Adrenal gland (tissue), 12 donors: ENCODE data around the gene UBAC1. TPM values are rescaled to one million over a fixed set of nuclear protein-coding genes. Genes with fewer than 3 reads are reported as not detected.
A peak's percentile ranks its signal among the peaks of the same experiment; 100 is the strongest.

Experiments used
- DNase-seq, 7 donors: peaks; one replicate each; pipeline ENCODE4 v3.0.0-alpha.2; 2019 to 2020
- H3K27ac ChIP-seq, 5 donors: fragments of 200-600 bp; sonication (generic) in 4 of 5; 1 replicate in 3 of 5; 2 replicates in 2 of 5; pipeline versions ENCODE4 v1.5.1 to v1.8.0; 2016 to 2020; ENCODE audit warnings: mild to moderate bottlenecking in 1 of 5
- H3K27me3 ChIP-seq: fragments of 200-600 bp; 2 replicates; pipeline ENCODE4 v1.8.0; 2021
- H3K36me3 ChIP-seq, 2 donors: fragments of 200-600 bp; replicated peaks in 1 of 2; 1 replicate in 1 of 2; 2 replicates in 1 of 2; pipeline versions ENCODE4 v1.5.1 to v1.8.0; 2018 to 2022
- H3K4me1 ChIP-seq, 2 donors: fragments of 200-600 bp; replicated peaks in 1 of 2; 1 replicate in 1 of 2; 2 replicates in 1 of 2; pipeline versions ENCODE4 v1.5.1 to v1.8.0; 2018 to 2021
- H3K4me3 ChIP-seq, 4 donors: fragments of 200-600 bp; sonication (generic) in 3 of 4; one replicate each; pipeline ENCODE4 v1.5.1; 2016 to 2018
- H3K9me3 ChIP-seq, 3 donors: fragments of 200-600 bp; sonication (generic) in 1 of 3; replicated peaks in 1 of 3; 1 replicate in 2 of 3; 2 replicates in 1 of 3; pipeline versions ENCODE4 v1.5.1 to v1.8.0; 2016 to 2021
- POLR2A ChIP-seq, 2 donors: fragments of 450-650 bp; IDR thresholded peaks; one replicate each; pipeline ENCODE4 v1.6.1; 2017; ENCODE audit warnings: antibody characterized with exemption in 2 of 2, mild to moderate bottlenecking in 2 of 2, moderate library complexity in 1 of 2
- WGBS, 4 donors: extraction: QIAGEN DNeasy Blood & Tissue Kit in 2 of 4; methylation state at CpG; one replicate each; pipeline versions ENCODE4 v1.1.5 to v1.1.7; 2013 to 2017; 5-methylcytosine and 5-hydroxymethylcytosine counted together
- intact Hi-C, 2 donors: fragments of 100-400 bp; cut with DNase I; formaldehyde crosslinking; loops; one replicate each; pipeline versions ENCODE4 v1.14.1 to v1.15.0; 2022 to 2023
- polyA plus RNA-seq, 3 donors: library from polyadenylated mRNA; stranded (reverse); fragments of 200-250 nt in 2 of 3; fragments of 350-450 nt in 1 of 3; fragmentation: Illumina TruSeq in 1 of 3; extraction: RNeasy Lipid Tissue Mini Kit (QIAGEN cat#74804) in 1 of 3; gene quantifications; one replicate each; pipeline ENCODE4 v1.2.3, GENCODE V29; 2013 to 2014
- total RNA-seq, 9 donors: library from RNA; depleted of rRNA in 4 of 9; stranded (reverse); fragments of >200 nt in 4 of 9; fragments of 120-200 nt in 1 of 9; fragmentation: NEBNext Ultra II Directional in 1 of 9; extraction: Animal tissue kit (Norgen Biotek cat#: 25700) in 1 of 9; gene quantifications; one replicate each; pipeline versions ENCODE4 v1.1.0 to v1.2.4, GENCODE V29; 2013 to 2023
- TF ChIP-seq, protein P1 (sequence below), 6 experiments: fragments of 450-650 bp in 4 of 6; fragments of 200-600 bp in 2 of 6; sonication (generic) in 1 of 6; IDR thresholded peaks; 1 replicate in 5 of 6; 2 replicates in 1 of 6; pipeline versions ENCODE4 v1.5.1 to v1.8.0; 2016 to 2021; ENCODE audit warnings: antibody characterized with exemption in 6 of 6, mild to moderate bottlenecking in 2 of 6, moderate library complexity in 1 of 6
- donor health status: healthy with polysubstance abuse.
- donor health status: Bipolar disorder and iron deficiency.
- donor health status: DM: yes; HTN: yes; CAD: no.
- donor health status: DM: no; HTN: no; CAD: no.
- donor health status: DM: no; HTN: no; CAD: no.
- donor health status: DM: yes; HTN: yes; CAD: no.

UBAC1 gene
- total and polyA plus RNA-seq, 12 donors: 20.2 to 63.3 (median 37.9) TPM

DNA sequence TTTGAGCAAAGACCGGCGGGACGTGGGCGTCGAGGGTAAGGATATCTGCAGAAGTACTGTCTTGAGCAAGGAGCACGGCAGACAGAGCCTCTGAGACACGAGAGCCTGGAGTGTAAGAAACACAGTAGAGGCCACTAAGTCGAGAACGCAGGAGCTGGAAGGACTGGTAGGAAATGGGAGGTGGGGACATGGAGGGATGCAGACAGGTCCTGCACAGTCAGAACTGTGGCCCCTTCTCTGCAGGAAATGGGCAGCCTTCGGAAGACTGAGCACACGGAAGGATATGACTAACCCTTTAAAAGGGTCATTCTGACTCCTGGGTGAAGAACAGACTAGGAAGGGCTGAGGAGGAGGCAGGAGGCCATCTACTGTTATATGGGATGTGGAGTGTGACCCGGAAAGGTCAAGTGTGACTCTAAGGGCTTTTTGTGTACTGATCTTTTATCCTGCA is 52.4 kb downstream of the UBAC1 start:
- intact Hi-C loops: no loop called here
- Histone ChIP-seq H3K9me3 (no peaks in the 10 kb centered on the region), H3K4me1 (peaks cover 26 to 46% of the 10 kb centered on the region in 2 donors), H3K36me3 (no peaks in the 10 kb centered on the region), H3K27me3 (no peaks in the 10 kb centered on the region), H3K4me3 (peak overlapping the region in 1 of 4 donors; percentile 65), H3K27ac (no peak overlapping the region)
- TF ChIP-seq, protein P1, sequence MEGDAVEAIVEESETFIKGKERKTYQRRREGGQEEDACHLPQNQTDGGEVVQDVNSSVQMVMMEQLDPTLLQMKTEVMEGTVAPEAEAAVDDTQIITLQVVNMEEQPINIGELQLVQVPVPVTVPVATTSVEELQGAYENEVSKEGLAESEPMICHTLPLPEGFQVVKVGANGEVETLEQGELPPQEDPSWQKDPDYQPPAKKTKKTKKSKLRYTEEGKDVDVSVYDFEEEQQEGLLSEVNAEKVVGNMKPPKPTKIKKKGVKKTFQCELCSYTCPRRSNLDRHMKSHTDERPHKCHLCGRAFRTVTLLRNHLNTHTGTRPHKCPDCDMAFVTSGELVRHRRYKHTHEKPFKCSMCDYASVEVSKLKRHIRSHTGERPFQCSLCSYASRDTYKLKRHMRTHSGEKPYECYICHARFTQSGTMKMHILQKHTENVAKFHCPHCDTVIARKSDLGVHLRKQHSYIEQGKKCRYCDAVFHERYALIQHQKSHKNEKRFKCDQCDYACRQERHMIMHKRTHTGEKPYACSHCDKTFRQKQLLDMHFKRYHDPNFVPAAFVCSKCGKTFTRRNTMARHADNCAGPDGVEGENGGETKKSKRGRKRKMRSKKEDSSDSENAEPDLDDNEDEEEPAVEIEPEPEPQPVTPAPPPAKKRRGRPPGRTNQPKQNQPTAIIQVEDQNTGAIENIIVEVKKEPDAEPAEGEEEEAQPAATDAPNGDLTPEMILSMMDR (IDR thresholded peaks at IDR 0.05): no peak
- no peak for TF ChIP-seq POLR2A (IDR thresholded peaks at IDR 0.05)
- DNase-seq: peak in 1 of 7 donors; percentile 21
- WGBS, 4 donors: 82 to 88% (median 87%) methylated on average over 12 of the region's 12 CpGs

DNA sequence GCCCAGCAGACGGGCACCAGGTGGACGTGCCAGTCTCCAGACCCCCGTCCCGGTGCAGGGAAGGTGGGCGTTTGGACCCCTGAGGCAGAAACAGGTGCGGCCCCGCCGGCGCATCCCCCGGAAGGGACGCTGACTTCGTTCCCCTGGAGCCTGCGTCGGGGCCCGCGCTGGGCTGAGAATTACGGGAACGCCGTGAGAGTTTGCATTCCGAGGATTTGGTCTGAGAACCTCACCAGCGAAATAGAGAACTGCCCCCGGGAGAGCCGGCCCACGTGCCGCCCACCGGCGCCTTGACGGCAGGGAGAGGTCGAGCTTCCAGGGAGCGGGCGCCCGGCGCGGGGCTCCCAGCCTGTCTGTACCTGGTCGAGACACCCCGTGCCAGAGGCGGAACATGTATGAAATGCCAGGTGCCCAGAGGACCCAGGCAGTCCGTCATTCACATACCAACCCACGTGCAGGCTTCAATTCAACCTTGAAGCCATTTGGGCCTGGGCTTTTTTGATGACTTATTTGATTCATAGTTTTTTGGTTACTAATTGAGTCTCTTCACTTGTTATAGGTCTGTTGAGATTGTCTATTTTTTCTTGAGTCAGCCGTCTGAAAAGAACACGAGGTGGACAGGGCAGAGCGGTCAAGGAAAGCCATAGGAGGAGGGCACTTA is 53.0 kb downstream of the UBAC1 start:
- H3K4me1 ChIP-seq: peaks cover 32 to 52% of the 10 kb centered on the region in 2 donors
- H3K27ac ChIP-seq: peak overlapping the region in 4 of 5 donors; percentile 62 to 82 (median 76)
- H3K36me3 ChIP-seq: no peaks in the 10 kb centered on the region
- TF ChIP-seq POLR2A (IDR thresholded peaks at IDR 0.05): no peak
- TF ChIP-seq, protein P1 (IDR thresholded peaks at IDR 0.05): no peak
- no peaks in the 10 kb centered on the region for H3K9me3 ChIP-seq
- intact Hi-C loops: no loop called here
- DNase-seq: peak in 1 of 7 donors; percentile 37
- H3K27me3 ChIP-seq: no peaks in the 10 kb centered on the region
- peak overlapping the region; percentile 13 to 76 (median 47) for H3K4me3 ChIP-seq
- 14 to 31% (median 20%) methylated on average over 21 to 42 of the region's 42 CpGs for WGBS, 4 donors

DNA sequence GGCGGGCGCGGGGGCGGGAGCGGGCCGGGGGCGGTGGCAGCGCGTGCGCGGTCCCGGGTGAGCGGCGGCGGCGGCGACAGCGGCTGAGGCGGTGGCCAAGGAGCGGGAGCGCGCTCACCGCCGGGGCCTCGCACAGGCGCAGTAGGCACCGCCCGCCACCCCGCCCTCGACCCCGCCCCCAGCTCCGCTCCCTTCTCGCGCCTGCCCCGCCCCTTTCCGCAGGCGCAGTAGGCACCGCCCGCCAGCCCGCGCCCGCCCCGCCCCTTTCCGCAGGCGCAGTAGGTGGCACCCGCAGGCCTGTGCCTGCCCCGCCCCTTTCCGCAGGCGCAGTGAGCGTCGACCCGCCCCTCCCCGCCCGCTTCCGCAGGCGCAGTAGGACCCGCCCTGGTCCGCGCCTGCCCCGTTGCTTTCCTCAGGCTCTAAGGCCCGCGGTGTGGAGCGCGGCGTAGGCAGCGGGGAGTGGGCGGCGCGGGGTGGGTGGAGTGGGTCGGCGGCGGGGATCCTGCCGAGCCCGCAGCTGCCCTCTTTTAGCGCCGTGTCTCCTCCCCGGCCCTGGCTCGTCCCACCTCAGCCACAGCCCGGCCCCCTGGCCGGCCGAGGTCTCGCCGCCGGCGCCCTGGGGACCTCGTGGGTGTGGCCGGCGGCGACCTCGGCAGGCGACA is 53.6 kb downstream of the UBAC1 start, which contains the start of gene CAMSAP1:
Gene CAMSAP1, minus strand, starts transcription at position 116 of the 662 bp plus-strand sequence. CDS start 387 bp downstream, outside the sequence.
- Histone ChIP-seq H3K27ac (peak within 1 kb of the TSS; percentile 44 to 88 (median 75)), H3K4me3 (peak within 1 kb of the TSS; percentile 13 to 76 (median 47)), H3K27me3 (no peaks in the 10 kb centered on the region), H3K4me1 (peaks cover 34 to 58% of the 10 kb centered on the region in 2 donors), H3K36me3 (no peaks in the 10 kb centered on the region), H3K9me3 (no peaks in the 10 kb centered on the region)
- peak in 1 of 2 donors; percentile 38 for TF ChIP-seq POLR2A (IDR thresholded peaks at IDR 0.05)
- TF ChIP-seq, protein P1 (IDR thresholded peaks at IDR 0.05): no peak
- DNase-seq: peak; percentile 91 to 97 (median 94)
- WGBS, 4 donors: 0% methylated on average over 10 to 82 of the region's 91 CpGs; no CpG with 5 or more reads in 1 of the 4 donors
- intact Hi-C loops: no loop called here

DNA sequence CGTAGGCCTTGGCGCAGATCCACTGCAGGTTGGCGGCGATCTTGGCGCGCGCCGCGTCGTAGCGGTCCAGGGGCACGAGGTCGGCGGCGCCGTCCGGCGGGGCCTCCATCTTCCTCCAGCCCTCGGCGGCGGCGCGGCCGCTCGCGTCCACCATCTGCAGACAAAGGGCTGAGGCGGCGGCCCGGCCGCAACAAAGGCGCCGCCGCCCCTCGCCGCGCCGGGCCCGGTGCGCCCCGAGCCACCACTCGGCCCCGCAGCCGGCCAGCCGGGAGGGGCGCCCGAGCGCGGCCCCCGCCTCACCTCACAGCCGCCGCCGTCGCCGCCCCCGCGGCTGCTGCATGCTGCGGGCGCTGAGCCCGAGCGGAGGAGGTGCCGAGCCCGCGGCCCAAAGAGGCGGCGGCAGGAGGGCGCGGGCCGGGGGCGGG is 54.2 kb downstream of the UBAC1 start:
- H3K4me3 ChIP-seq: peak overlapping the region in 1 of 4 donors; percentile 65
- TF ChIP-seq POLR2A (IDR thresholded peaks at IDR 0.05): no peak
- TF ChIP-seq, protein P1 (IDR thresholded peaks at IDR 0.05): no peak
- WGBS, 4 donors: 0 to 1% methylated on average over 63 to 66 of the region's 69 CpGs; no CpG with 5 or more reads in 2 of the 4 donors
- peak in 3 of 7 donors; percentile 29 to 54 (median 39) for DNase-seq
- H3K4me1 ChIP-seq: peaks cover 36 to 64% of the 10 kb centered on the region in 2 donors
- H3K27me3 ChIP-seq: no peaks in the 10 kb centered on the region
- H3K36me3 ChIP-seq: no peaks in the 10 kb centered on the region
- H3K9me3 ChIP-seq: no peaks in the 10 kb centered on the region
- peak overlapping the region in 3 of 5 donors; percentile 49 to 88 (median 68) for H3K27ac ChIP-seq
- intact Hi-C loops: no loop called here
